ENCODE results near the gene LPGAT1. TPM values are rescaled to one million over a fixed set of nuclear protein-coding genes. Genes with fewer than 3 reads are reported as not detected.

LPGAT1 gene
- total and polyA plus RNA-seq, 11 donors = 5.6 to 40.0 (median 25.0) TPM

GRCh38 chr1:211829343-211830054, 1.1 kb downstream of the LPGAT1 start:
- Histone ChIP-seq H3K4me1 (peaks cover 0 to 57% (median 20%) of the 10 kb centered on the region in 12 donors), H3K27ac (peak overlapping the region; percentile 85 to 97 (median 91)), H3K36me3 (peaks cover 0 to 17% (median 12%) of the 10 kb centered on the region in 9 donors), H3K27me3 (no peaks in the 10 kb centered on the region), H3K9me3 (no peaks in the 10 kb centered on the region), H3K4me3 (peak overlapping the region; percentile 54 to 99 (median 80))
- DNase-seq = peak in 4 of 5 donors; percentile 14 to 41 (median 35)
- 6 to 10% (median 7%) methylated on average over 22 of the region's 22 CpGs for whole genome bisulfite sequencing, 4 donors
- intact Hi-C loops (cut with DNase I) = loop anchor here in 9 of 10 donors (1.0 to 10.0 kb wide), 9 partner anchors 42 to 255 kb away; partner anchors contain the start of genes DTL (in 1 of the 9), INTS7 (in 1 of the 9) and SLC30A1 (in 1 of the 9)
- peak in 3 of 4 donors; percentile 28 to 58 (median 47) for ATAC-seq
- TF ChIP-seq CTCF (IDR thresholded peaks at IDR 0.05) = peak in 1 of 12 donors; percentile 7
- TF ChIP-seq POLR2A (IDR thresholded peaks at IDR 0.05) = no peak

GRCh38 chr1:211828584-211829342, 1.8 kb downstream of the LPGAT1 start:
- 65 to 72% (median 67%) methylated on average over 9 of the region's 9 CpGs for WGBS, 4 donors
- Histone ChIP-seq H3K9me3 (no peaks in the 10 kb centered on the region), H3K4me1 (peaks cover 0 to 56% (median 20%) of the 10 kb centered on the region in 12 donors), H3K27me3 (no peaks in the 10 kb centered on the region), H3K36me3 (peaks cover 0 to 23% (median 14%) of the 10 kb centered on the region in 9 donors), H3K4me3 (peak overlapping the region in 10 of 12 donors; percentile 65 to 99 (median 82)), H3K27ac (peak overlapping the region in 10 of 12 donors; percentile 32 to 97 (median 91))
- DNase-seq = no peak
- ATAC-seq = no peak
- intact Hi-C loops (cut with DNase I) = loop anchor here in 1 of 10 donors (10.0 kb wide), 1 partner anchor 254 kb away; the partner anchor contains the start of gene SLC30A1
- TF ChIP-seq POLR2A (IDR thresholded peaks at IDR 0.05) (no peak), CTCF (IDR thresholded peaks at IDR 0.05) (no peak)

- Histone ChIP-seq H3K4me1 (peaks cover 0 to 46% (median 20%) of the 10 kb centered on the region in 12 donors), H3K9me3 (no peaks in the 10 kb centered on the region), H3K27ac (no peak overlapping the region), H3K4me3 (no peak overlapping the region), H3K27me3 (no peaks in the 10 kb centered on the region), H3K36me3 (peaks cover 0 to 33% (median 14%) of the 10 kb centered on the region in 9 donors)
- DNase-seq = no peak
- ATAC-seq = no peak
- intact Hi-C loops (cut with DNase I) = loop anchor here in 1 of 10 donors (10.0 kb wide), 1 partner anchor 252 kb away; the partner anchor contains the start of gene SLC30A1
- TF ChIP-seq POLR2A (IDR thresholded peaks at IDR 0.05) = no peak
- TF ChIP-seq CTCF (IDR thresholded peaks at IDR 0.05) = no peak
These were observed 3.5 kb downstream of the LPGAT1 start for GRCh38 chr1:211827051-211827450.

Data from heart left ventricle (tissue), 16 donors.